GM12878 (cell line): ENCODE measurements around the gene PARP16.

Experiments
- EZH2 ChIP-seq: IDR thresholded peaks from 2 replicates; pipeline ENCODE4 v1.6.1; 2012; ENCODE audit warnings: low read depth, mild to moderate bottlenecking, control low read depth, inconsistent platforms, low read length, borderline replicate concordance; ENCODE audit not compliant: control insufficient read depth
- RCOR1 ChIP-seq: conservative IDR thresholded peaks from 2 replicates; pipeline ENCODE4 v1.6.1; 2012; ENCODE audit warnings: low read depth, low read length, improper control_type of control experiment
- ZNF274 ChIP-seq: IDR thresholded peaks from one replicate; pipeline ENCODE4 v1.8.0; 2011; ENCODE audit not compliant: insufficient read length, insufficient read depth

DNA sequence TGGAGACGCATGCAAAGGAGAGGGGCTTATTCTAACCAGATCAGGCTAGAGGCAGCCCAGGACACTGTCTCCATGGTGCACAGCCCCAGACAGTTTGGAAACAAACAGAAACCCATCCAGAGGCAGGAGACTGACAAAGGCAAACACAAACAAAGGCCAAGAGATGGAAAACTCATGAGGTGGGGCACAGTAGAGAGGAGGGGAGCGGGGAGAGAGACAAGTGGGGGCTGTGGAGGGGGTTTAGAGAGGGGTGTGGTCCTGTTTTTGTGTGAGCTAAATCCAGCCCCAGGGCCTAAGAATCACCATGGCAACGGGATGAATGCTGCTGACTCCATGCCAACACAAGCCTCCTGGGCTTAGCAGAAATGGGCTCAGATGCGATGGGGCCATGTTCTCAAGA, 32.3 kb downstream of the PARP16 start:
- TF ChIP-seq RCOR1 (no peak), EZH2 (no peak), ZNF274 (no peak)
